PC-3 (cell line): ENCODE measurements around the gene CCIN.

Experiments
- EZH2 ChIP-seq: fragments of 300-600 bp; sonication (generic); IDR thresholded peaks from one replicate; pipeline ENCODE4 v1.6.1; 2017; ENCODE audit warnings: antibody characterized with exemption, mild to moderate bottlenecking, low read length; ENCODE audit not compliant: unreplicated experiment
- EZH2phosphoT487 ChIP-seq: fragments of 300-600 bp; sonication (generic); IDR thresholded peaks from 2 replicates; pipeline ENCODE4 v1.6.1; 2018; ENCODE audit warnings: mild to moderate bottlenecking, antibody characterized with exemption, low read length, borderline replicate concordance
- TF ChIP-seq, protein P1 (sequence below): fragments of 300-600 bp; sonication (generic); conservative IDR thresholded peaks from 2 replicates; pipeline ENCODE4 v1.5.1; 2017; ENCODE audit warnings: antibody characterized with exemption, low read depth, mild to moderate bottlenecking, low read length

DNA sequence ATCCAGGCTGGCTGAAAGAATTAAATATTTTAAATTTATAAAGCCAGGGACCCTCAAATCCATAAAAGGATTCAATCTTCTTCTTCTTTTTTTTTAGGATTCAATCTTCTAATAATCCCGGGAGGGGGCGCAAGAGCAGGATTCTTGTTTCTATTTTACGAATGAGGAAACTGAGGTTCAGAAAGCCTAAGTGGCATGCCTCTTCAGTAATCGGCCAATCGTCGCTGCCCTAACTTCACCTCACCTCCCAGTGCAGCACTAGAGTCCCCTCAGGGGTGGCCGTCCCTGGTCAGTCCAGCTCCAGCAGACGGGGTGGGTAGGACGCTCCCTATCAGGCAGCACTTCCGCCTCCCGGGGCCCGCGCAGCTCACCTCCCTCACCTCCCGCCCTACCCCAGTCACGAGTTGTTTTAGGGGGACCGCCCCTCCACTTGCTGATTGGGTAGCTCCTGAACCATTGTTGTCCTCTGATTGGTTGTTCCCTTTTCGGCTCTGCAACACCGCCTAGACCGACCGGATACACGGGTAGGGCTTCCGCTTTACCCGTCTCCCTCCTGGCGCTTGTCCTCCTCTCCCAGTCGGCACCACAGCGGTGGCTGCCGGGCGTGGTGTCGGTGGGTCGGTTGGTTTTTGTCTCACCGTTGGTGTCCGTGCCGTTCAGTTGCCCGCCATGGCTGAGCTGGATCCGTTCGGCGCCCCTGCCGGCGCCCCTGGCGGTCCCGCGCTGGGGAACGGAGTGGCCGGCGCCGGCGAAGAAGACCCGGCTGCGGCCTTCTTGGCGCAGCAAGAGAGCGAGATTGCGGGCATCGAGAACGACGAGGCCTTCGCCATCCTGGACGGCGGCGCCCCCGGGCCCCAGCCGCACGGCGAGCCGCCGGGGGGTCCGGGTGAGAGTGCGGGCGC, 21.5 kb downstream of the CCIN start, which contains the start of gene CLTA:
- TF ChIP-seq EZH2 (no peak), EZH2phosphoT487 (no peak)
- TF ChIP-seq, protein P1, sequence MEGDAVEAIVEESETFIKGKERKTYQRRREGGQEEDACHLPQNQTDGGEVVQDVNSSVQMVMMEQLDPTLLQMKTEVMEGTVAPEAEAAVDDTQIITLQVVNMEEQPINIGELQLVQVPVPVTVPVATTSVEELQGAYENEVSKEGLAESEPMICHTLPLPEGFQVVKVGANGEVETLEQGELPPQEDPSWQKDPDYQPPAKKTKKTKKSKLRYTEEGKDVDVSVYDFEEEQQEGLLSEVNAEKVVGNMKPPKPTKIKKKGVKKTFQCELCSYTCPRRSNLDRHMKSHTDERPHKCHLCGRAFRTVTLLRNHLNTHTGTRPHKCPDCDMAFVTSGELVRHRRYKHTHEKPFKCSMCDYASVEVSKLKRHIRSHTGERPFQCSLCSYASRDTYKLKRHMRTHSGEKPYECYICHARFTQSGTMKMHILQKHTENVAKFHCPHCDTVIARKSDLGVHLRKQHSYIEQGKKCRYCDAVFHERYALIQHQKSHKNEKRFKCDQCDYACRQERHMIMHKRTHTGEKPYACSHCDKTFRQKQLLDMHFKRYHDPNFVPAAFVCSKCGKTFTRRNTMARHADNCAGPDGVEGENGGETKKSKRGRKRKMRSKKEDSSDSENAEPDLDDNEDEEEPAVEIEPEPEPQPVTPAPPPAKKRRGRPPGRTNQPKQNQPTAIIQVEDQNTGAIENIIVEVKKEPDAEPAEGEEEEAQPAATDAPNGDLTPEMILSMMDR, result peak; percentile 63
